Measurements from ENCODE around the gene OR2AK2. TPM values are rescaled to one million over a fixed set of nuclear protein-coding genes. Genes with fewer than 3 reads are reported as not detected.

The OR2AK2 gene
- total and polyA plus RNA-seq, 2 experiments from 2014 or later: 0.35 TPM; not detected in 1

DNA sequence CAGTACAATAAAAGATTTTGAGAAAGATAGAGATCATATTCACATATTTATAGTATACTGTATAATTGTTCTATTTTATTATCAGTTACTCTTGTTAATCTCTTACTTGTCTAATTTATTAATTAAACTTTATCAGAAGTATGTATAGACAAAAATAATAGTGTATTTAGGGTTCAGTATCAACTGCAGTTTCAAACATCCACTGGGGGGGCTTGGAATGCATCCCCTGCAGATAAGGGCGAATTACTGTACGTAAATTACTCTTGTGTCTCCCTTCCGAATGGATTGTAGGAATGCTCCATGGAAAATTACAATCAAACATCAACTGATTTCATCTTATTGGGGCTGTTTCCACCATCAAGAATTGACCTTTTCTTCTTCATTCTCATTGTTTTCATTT lies 16.5 kb upstream of the OR2AK2 start, which contains the start of gene OR2L8:
Gene OR2L8 (plus strand): TSS at position 301 of the 400 bp plus-strand sequence. CDS start 0 bp downstream, at position 301.
- Histone ChIP-seq H3K4me3 (no peak within 1 kb of the TSS), H3K79me2 (replicated peaks; ENCODE audit: insufficient read depth) (no peaks in the 10 kb centered on the region), H4K20me1 (replicated peaks; ENCODE audit: insufficient read depth) (no peaks in the 10 kb centered on the region), H3F3A (replicated peaks; ENCODE audit: low read depth) (no peaks in the 10 kb centered on the region), H3K36me3 (ENCODE audit: insufficient read depth) (no peaks in the 10 kb centered on the region; the same call in 1 of the 2 replicates), H3K9me2 (ENCODE audit: insufficient read depth) (no peaks in the 10 kb centered on the region), H3K4me2 (no peak within 1 kb of the TSS), H3K4me1 (ENCODE audit: insufficient read depth) (no peaks in the 10 kb centered on the region), H3K27me3 (ENCODE audit: insufficient read depth) (no peaks in the 10 kb centered on the region), H2AFZ (no peak within 1 kb of the TSS), H3K27ac (ENCODE audit: low read depth) (no peak within 1 kb of the TSS)
- H3K9me3 Mint-ChIP-seq: peaks cover 83% of the 10 kb centered on the region
- no peak for ATAC-seq
- H3K27me3 Mint-ChIP-seq (ENCODE audit: insufficient read depth, low read depth, poor library complexity): no peaks in the 10 kb centered on the region
- no peak for DNase-seq (ENCODE audit: low spot score)
- TF ChIP-seq JUNB (IDR thresholded peaks at IDR 0.05; ENCODE audit: unreplicated experiment) (no peak), EZH2phosphoT487 (IDR thresholded peaks at IDR 0.05; ENCODE audit: unreplicated experiment) (no peak), STAT1 (IDR thresholded peaks at IDR 0.05; ENCODE audit: unreplicated experiment) (no peak), POLR2AphosphoS5 (IDR thresholded peaks at IDR 0.05; ENCODE audit: low read depth) (no peak), EZH2 (IDR thresholded peaks at IDR 0.05; ENCODE audit: low read depth, unreplicated experiment) (no peak), NANOG (IDR thresholded peaks at IDR 0.05; ENCODE audit: borderline replicate concordance) (no peak), CREB1 (CRISPR knock-in tag; IDR thresholded peaks at IDR 0.05; ENCODE audit: low read depth) (no peak), ZNF331 (CRISPR knock-in tag; IDR thresholded peaks at IDR 0.05; ENCODE audit: low read depth) (no peak), ZNF114 (CRISPR knock-in tag; IDR thresholded peaks at IDR 0.05) (no peak)
- TF ChIP-seq, protein P1, sequence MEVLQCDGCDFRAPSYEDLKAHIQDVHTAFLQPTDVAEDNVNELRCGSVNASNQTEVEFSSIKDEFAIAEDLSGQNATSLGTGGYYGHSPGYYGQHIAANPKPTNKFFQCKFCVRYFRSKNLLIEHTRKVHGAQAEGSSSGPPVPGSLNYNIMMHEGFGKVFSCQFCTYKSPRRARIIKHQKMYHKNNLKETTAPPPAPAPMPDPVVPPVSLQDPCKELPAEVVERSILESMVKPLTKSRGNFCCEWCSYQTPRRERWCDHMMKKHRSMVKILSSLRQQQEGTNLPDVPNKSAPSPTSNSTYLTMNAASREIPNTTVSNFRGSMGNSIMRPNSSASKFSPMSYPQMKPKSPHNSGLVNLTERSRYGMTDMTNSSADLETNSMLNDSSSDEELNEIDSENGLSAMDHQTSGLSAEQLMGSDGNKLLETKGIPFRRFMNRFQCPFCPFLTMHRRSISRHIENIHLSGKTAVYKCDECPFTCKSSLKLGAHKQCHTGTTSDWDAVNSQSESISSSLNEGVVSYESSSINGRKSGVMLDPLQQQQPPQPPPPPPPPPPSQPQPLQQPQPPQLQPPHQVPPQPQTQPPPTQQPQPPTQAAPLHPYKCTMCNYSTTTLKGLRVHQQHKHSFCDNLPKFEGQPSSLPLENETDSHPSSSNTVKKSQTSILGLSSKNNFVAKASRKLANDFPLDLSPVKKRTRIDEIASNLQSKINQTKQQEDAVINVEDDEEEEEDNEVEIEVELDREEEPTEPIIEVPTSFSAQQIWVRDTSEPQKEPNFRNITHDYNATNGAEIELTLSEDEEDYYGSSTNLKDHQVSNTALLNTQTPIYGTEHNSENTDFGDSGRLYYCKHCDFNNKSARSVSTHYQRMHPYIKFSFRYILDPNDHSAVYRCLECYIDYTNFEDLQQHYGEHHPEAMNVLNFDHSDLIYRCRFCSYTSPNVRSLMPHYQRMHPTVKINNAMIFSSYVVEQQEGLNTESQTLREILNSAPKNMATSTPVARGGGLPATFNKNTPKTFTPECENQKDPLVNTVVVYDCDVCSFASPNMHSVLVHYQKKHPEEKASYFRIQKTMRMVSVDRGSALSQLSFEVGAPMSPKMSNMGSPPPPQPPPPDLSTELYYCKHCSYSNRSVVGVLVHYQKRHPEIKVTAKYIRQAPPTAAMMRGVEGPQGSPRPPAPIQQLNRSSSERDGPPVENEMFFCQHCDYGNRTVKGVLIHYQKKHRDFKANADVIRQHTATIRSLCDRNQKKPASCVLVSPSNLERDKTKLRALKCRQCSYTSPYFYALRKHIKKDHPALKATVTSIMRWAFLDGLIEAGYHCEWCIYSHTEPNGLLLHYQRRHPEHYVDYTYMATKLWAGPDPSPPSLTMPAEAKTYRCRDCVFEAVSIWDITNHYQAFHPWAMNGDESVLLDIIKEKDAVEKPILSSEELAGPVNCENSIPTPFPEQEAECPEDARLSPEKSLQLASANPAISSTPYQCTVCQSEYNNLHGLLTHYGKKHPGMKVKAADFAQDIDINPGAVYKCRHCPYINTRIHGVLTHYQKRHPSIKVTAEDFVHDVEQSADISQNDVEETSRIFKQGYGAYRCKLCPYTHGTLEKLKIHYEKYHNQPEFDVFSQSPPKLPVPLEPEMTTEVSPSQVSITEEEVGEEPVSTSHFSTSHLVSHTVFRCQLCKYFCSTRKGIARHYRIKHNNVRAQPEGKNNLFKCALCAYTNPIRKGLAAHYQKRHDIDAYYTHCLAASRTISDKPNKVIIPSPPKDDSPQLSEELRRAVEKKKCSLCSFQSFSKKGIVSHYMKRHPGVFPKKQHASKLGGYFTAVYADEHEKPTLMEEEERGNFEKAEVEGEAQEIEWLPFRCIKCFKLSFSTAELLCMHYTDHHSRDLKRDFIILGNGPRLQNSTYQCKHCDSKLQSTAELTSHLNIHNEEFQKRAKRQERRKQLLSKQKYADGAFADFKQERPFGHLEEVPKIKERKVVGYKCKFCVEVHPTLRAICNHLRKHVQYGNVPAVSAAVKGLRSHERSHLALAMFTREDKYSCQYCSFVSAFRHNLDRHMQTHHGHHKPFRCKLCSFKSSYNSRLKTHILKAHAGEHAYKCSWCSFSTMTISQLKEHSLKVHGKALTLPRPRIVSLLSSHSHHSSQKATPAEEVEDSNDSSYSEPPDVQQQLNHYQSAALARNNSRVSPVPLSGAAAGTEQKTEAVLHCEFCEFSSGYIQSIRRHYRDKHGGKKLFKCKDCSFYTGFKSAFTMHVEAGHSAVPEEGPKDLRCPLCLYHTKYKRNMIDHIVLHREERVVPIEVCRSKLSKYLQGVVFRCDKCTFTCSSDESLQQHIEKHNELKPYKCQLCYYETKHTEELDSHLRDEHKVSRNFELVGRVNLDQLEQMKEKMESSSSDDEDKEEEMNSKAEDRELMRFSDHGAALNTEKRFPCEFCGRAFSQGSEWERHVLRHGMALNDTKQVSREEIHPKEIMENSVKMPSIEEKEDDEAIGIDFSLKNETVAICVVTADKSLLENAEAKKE (CRISPR knock-in tag; IDR thresholded peaks at IDR 0.05): no peak
- TF ChIP-seq, protein P2, sequence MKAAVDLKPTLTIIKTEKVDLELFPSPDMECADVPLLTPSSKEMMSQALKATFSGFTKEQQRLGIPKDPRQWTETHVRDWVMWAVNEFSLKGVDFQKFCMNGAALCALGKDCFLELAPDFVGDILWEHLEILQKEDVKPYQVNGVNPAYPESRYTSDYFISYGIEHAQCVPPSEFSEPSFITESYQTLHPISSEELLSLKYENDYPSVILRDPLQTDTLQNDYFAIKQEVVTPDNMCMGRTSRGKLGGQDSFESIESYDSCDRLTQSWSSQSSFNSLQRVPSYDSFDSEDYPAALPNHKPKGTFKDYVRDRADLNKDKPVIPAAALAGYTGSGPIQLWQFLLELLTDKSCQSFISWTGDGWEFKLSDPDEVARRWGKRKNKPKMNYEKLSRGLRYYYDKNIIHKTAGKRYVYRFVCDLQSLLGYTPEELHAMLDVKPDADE (IDR thresholded peaks at IDR 0.05): no peak
- TF ChIP-seq, protein P3, sequence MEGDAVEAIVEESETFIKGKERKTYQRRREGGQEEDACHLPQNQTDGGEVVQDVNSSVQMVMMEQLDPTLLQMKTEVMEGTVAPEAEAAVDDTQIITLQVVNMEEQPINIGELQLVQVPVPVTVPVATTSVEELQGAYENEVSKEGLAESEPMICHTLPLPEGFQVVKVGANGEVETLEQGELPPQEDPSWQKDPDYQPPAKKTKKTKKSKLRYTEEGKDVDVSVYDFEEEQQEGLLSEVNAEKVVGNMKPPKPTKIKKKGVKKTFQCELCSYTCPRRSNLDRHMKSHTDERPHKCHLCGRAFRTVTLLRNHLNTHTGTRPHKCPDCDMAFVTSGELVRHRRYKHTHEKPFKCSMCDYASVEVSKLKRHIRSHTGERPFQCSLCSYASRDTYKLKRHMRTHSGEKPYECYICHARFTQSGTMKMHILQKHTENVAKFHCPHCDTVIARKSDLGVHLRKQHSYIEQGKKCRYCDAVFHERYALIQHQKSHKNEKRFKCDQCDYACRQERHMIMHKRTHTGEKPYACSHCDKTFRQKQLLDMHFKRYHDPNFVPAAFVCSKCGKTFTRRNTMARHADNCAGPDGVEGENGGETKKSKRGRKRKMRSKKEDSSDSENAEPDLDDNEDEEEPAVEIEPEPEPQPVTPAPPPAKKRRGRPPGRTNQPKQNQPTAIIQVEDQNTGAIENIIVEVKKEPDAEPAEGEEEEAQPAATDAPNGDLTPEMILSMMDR (conservative IDR thresholded peaks at IDR 0.05; ENCODE audit: low read depth in 2 of 2): no peak
- TF ChIP-seq, protein P4, sequence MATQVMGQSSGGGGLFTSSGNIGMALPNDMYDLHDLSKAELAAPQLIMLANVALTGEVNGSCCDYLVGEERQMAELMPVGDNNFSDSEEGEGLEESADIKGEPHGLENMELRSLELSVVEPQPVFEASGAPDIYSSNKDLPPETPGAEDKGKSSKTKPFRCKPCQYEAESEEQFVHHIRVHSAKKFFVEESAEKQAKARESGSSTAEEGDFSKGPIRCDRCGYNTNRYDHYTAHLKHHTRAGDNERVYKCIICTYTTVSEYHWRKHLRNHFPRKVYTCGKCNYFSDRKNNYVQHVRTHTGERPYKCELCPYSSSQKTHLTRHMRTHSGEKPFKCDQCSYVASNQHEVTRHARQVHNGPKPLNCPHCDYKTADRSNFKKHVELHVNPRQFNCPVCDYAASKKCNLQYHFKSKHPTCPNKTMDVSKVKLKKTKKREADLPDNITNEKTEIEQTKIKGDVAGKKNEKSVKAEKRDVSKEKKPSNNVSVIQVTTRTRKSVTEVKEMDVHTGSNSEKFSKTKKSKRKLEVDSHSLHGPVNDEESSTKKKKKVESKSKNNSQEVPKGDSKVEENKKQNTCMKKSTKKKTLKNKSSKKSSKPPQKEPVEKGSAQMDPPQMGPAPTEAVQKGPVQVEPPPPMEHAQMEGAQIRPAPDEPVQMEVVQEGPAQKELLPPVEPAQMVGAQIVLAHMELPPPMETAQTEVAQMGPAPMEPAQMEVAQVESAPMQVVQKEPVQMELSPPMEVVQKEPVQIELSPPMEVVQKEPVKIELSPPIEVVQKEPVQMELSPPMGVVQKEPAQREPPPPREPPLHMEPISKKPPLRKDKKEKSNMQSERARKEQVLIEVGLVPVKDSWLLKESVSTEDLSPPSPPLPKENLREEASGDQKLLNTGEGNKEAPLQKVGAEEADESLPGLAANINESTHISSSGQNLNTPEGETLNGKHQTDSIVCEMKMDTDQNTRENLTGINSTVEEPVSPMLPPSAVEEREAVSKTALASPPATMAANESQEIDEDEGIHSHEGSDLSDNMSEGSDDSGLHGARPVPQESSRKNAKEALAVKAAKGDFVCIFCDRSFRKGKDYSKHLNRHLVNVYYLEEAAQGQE (IDR thresholded peaks at IDR 0.05; ENCODE audit: unreplicated experiment): no peak
- peaks cover 24% of the 10 kb centered on the region; the same call in 1 of the 3 replicates for H3K36me3 Mint-ChIP-seq (ENCODE audit: low read depth)
- no peak within 1 kb of the TSS for H3K4me3 Mint-ChIP-seq
- no peaks in the 10 kb centered on the region for H3K4me1 Mint-ChIP-seq
- H3K27ac Mint-ChIP-seq: no peak within 1 kb of the TSS
